Amygdala (tissue), 56 donors: ENCODE results near the gene CSAD.
"Not testable (repeated sequence)": the region's sequence is repeated elsewhere in the genome, so short reads cannot be mapped to it uniquely, and the experiment has no call there.

ENCODE experiments used
- DNase-seq, 56 donors: peaks; one replicate each; lab custom pipeline; 2025; lab: John Stamatoyannopoulos, UW

The CSAD gene

DNA sequence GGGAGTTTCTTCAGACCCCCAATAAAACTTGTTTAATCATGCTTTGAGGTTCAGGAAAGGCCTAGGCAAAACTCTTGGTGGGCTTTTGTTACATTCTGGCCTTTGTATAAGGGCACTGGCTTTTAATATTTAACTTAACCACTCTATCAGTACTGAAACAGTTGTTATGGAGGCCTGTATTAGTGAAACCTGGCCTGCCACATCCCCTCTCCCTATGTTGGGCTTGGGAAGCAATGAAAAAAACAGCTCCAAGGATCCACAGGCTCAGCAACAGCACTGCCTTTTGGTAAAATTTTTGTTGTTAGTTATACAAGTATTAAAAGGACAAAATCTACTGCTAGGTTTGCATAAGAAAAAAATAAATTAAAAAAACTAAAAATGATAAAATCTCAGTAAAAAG, 66.8 kb downstream of the CSAD start:
- DNase-seq, result no peak

- no peak for DNase-seq
Observed at GRCh38 chr12:53113136-53113705, 67.5 kb downstream of the CSAD start.

DNA sequence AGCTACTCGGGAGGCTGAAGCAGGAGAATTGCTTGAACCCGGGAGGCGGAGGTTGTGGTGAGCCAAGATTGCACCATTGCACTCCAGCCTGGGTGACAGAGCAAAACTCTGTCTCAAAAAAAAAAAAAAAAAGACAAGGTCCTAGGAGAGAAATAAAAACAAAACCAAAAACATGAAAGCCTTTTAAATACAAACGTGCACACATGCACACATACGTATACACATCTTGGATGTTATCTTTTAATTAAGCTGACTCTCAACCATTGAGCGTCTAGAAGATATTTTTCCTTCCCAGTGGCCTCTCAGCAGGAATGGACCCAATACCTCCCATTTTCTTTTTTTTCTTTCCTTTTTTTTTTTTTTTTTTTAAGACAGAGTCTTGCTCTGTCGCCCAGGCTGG, 68.3 kb downstream of the CSAD start:
- not testable (repeated sequence) for DNase-seq
